Activated naive CD8-positive, alpha-beta T cell treated with anti-CD3 and anti-CD28 coated beads, Interleukin-2, amount 50 U/mL, for 24 hours (primary cell): ENCODE data around the gene PARVG.

ENCODE experiments used
- ATAC-seq: fragments of 150-1000 bp; cut with Tn5 transposase; one replicate; pipeline ENCODE4 v1.10.0; 2021
- DNase-seq: peaks from one replicate; pipeline ENCODE4 v3.0.0; 2021
- H3K27ac Mint-ChIP-seq: one replicate; pipeline ENCODE4 v1.8.0; 2021; ENCODE audit warnings: mild to moderate bottlenecking, mixed read lengths
- H3K27me3 Mint-ChIP-seq: one replicate; pipeline ENCODE4 v1.8.0; 2021; ENCODE audit warnings: mixed read lengths
- H3K36me3 Mint-ChIP-seq: one replicate; pipeline ENCODE4 v1.8.0; 2021; ENCODE audit warnings: low read depth, mixed read lengths
- H3K4me1 Mint-ChIP-seq: one replicate; pipeline ENCODE4 v1.8.0; 2021; ENCODE audit warnings: mixed read lengths
- H3K4me3 Mint-ChIP-seq: one replicate; pipeline ENCODE4 v1.8.0; 2021; ENCODE audit warnings: mild to moderate bottlenecking, moderate library complexity, mixed read lengths
- H3K9me3 Mint-ChIP-seq: one replicate; pipeline ENCODE4 v1.8.0; 2021; ENCODE audit warnings: mixed read lengths

Gene PARVG

DNA sequence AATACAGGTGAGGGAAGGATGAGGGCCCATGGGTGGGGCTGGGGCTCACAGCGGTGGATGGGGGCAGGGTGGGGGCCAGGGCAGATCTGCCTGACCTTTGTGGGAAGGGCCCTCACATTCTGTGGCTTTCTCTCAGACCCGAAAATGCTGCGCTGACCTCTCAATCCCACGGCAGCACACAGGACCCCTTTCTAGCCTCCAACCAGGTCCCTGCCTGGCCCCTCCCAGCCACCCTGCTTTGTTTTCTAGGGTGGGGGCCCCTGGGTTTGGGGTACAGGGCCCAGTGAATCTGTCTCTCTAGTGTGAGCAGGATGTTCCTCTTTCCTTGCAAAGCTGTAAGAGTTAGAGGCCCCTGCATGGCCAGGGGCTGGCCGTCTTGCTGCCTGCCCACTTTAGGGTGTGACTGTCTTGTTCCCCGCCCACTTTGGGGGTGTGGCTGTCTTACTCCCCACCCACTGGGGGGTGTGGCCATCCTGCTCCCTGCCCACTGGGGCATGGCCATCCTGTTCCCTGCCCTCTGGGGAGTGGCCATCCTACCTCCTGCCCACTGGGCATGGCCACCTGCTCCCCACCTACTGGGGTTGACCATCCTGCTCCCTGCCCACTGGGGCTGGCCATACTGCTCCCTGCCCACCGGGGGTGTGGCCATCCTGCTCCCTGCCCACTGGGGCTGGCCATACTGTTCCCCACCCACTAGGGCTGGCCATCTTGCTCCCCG is 11.5 kb downstream of the PARVG start:
- peaks cover 7% of the 10 kb centered on the region for H3K9me3 Mint-ChIP-seq
- no peak overlapping the region for H3K27ac Mint-ChIP-seq
- no peak for ATAC-seq
- DNase-seq = peak; percentile 59
- peaks cover 18% of the 10 kb centered on the region for H3K36me3 Mint-ChIP-seq
- H3K27me3 Mint-ChIP-seq = no peaks in the 10 kb centered on the region
- peaks cover 41% of the 10 kb centered on the region for H3K4me1 Mint-ChIP-seq
- H3K4me3 Mint-ChIP-seq = no peak overlapping the region

DNA sequence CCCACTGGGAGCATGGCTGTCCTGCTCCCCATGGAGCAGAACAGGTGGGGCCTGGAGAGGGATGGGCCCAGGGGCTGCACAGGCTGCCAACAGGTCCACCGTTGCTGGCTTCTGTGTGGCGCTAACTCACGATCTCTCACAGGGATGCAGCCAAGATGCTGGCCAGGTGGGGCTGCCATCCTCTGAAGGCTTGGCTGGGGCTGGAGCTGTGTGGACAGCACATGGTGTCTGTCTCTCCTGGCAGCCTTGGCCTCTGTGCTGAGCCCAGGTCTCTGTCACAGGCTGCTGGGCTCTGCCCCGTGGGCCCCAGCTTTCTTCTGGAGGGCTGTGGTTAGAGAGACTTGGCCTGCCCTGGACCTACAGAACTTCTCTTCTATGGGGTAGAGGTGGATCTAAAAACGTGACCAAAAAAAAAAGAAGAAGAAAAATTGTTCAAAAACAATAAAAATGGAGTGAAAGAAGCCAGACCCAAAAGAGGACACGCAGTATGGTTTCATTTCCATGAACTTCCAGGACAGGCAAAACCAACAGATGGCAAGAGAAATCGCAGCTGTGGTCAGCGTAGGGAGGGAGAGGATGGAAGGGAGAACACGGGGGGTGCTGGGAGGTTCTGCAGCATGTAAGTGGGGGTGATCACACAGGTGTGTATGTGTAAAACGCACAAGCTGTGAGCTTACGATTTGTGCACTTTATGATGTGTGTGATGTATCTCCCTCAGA is 12.2 kb downstream of the PARVG start:
- peaks cover 41% of the 10 kb centered on the region for H3K4me1 Mint-ChIP-seq
- H3K4me3 Mint-ChIP-seq = peak overlapping the region; percentile 13
- ATAC-seq (no peak), DNase-seq (no peak)
- no peak overlapping the region for H3K27ac Mint-ChIP-seq
- H3K9me3 Mint-ChIP-seq = peaks cover 7% of the 10 kb centered on the region
- H3K27me3 Mint-ChIP-seq = no peaks in the 10 kb centered on the region
- H3K36me3 Mint-ChIP-seq = peaks cover 21% of the 10 kb centered on the region

DNA sequence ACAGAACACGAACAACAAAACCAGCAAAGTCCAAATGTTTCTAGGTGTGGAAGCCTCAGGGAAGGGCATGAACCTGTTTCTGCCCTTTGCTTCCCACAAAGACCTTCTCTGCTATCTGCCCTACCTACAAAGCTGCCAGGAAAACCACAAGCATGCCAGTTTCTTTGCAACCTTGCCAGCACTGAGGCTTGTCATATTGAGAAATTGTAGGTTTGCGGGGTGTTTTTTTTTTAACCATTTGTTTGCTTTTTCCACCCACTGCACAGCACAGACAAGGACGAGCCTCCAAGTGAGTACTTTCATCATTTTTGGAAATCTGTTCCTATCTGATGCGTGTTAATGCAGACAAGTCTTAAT is 12.8 kb downstream of the PARVG start:
- Mint-ChIP-seq H3K36me3 (peaks cover 27% of the 10 kb centered on the region), H3K27me3 (no peaks in the 10 kb centered on the region), H3K9me3 (peaks cover 7% of the 10 kb centered on the region), H3K27ac (peak overlapping the region; percentile 7), H3K4me3 (no peak overlapping the region), H3K4me1 (peaks cover 41% of the 10 kb centered on the region)
- no peak for DNase-seq
- ATAC-seq = peak; percentile 11

DNA sequence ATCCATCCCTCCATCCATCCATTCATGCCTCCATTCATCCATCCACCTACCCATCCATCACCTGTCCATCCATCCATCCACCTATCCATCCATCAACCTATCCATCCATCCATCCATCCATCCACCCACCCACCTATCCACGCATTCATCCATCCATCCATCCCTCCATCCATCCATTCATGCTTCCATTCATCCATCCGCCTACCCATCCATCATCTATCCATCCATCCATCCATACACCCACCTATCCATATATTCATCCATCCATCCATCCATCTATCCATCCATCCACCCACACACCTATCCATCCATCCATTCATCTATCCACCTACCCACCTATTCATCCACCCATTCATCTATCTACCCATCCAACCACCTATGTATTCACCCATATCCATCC is 13.8 kb downstream of the PARVG start:
- no peak overlapping the region for H3K27ac Mint-ChIP-seq

DNA sequence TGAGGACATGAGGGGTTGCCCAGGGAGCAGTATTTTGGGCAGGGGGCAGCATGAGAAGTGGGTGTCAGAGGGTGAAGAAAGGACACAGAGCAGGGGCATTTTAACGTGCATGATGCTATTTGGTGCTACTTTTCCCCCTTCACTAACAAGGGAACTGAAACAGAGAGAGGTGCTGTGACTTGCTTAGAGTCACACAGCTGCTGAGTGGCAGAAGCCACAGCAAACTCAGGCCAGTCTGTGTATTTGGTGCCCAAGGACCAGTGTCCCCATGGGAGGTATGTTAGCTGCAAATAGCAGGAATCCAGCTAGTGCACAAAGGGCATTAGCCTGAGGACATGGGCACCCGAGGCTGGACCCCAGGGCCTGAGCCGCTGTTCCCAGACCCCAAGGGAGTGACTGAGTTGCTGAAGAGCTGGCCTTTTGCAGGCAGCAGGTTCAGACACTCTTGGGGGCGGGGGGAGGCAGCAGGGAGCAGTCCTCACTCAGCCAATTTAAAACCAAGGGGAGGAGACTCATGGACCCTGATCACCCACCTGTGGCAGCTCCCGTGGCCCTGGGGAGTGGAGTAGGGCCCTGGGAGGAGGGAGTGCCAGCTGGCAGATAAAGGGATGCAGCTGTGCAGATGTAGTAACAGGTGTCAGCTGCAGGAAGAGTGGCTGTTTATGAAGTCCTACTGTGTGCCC is 14.6 kb downstream of the PARVG start:
- DNase-seq (no peak), ATAC-seq (no peak)
- H3K4me3 Mint-ChIP-seq = no peak overlapping the region
- no peak overlapping the region for H3K27ac Mint-ChIP-seq
- H3K36me3 Mint-ChIP-seq = peaks cover 38% of the 10 kb centered on the region
- peaks cover 7% of the 10 kb centered on the region for H3K9me3 Mint-ChIP-seq
- peaks cover 41% of the 10 kb centered on the region for H3K4me1 Mint-ChIP-seq
- no peaks in the 10 kb centered on the region for H3K27me3 Mint-ChIP-seq

More for the DNA sequence above, 13.8 kb downstream of the PARVG start:
- H3K4me3 Mint-ChIP-seq = no peak overlapping the region
- DNase-seq (no peak), ATAC-seq (no peak)
- peaks cover 7% of the 10 kb centered on the region for H3K9me3 Mint-ChIP-seq
- peaks cover 36% of the 10 kb centered on the region for H3K36me3 Mint-ChIP-seq
- H3K27me3 Mint-ChIP-seq = no peaks in the 10 kb centered on the region
- peaks cover 41% of the 10 kb centered on the region for H3K4me1 Mint-ChIP-seq

DNA sequence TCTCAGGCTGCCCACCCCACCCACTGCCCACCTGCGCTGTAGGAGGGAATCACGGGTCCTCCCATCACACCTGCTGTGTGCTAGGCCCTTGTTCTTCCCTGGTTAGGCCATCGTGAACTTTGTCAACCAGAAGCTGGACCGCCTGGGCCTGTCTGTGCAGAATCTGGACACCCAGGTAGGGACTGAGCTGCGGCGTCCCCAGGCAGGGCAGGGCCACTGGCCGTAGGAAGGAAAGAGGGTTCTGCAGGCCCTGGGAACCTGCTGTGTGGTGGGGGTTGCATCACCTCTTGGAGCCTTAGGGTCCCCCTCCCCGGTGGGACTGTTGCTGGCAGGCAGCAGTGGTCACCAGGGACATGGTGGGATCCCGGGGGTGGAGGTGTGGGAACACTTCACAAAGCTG is 15.5 kb downstream of the PARVG start:
- no peak for ATAC-seq
- Mint-ChIP-seq H3K4me1 (peaks cover 36% of the 10 kb centered on the region), H3K27ac (no peak overlapping the region), H3K4me3 (no peak overlapping the region), H3K9me3 (peaks cover 7% of the 10 kb centered on the region), H3K27me3 (no peaks in the 10 kb centered on the region), H3K36me3 (peaks cover 38% of the 10 kb centered on the region)
- no peak for DNase-seq

DNA sequence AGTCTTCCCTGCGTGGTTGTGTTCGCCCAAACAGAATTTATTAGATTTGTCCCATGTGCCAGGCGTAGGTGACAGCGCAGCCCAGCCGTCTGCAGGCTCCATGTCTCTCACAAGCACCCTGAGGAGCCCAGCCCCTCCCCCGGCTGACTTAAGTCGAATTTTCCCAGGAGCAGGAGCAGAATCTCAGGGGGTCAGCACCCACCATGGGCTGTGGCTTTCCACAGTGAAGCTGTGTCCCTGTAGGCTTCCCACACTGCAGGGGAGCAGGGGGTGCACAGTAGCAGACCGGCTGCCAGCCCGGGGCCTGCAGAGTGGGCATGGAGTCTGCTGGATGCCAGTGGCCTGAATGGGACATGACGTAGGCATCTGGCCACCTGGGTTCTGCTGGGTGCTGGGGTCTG is 16.0 kb downstream of the PARVG start:
- Mint-ChIP-seq H3K9me3 (peaks cover 7% of the 10 kb centered on the region), H3K4me3 (no peak overlapping the region), H3K36me3 (peaks cover 38% of the 10 kb centered on the region), H3K27me3 (no peaks in the 10 kb centered on the region), H3K4me1 (peaks cover 32% of the 10 kb centered on the region), H3K27ac (no peak overlapping the region)
- DNase-seq = no peak
- no peak for ATAC-seq

DNA sequence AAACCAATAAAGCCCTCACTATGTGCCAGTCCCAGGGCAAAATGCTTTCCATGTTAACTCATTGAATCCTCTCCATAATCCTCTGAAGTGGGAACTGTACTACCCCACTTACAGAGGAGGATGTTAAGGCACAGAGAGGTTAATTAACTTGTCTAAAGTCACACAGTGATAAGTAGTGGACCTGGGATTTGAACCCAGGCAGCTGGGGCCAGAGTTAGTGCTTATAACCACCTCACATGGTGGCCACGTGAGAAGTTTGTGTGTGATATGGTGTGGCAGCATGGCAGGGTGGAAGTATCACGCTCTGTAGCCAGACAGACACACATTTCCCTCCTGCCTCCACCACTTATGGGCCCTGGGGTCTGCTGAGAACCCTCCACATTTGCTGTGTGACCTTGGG is 16.5 kb downstream of the PARVG start:
- H3K4me1 Mint-ChIP-seq = peaks cover 27% of the 10 kb centered on the region
- H3K27me3 Mint-ChIP-seq = no peaks in the 10 kb centered on the region
- H3K36me3 Mint-ChIP-seq = peaks cover 41% of the 10 kb centered on the region
- H3K27ac Mint-ChIP-seq = no peak overlapping the region
- DNase-seq = no peak
- no peak for ATAC-seq
- no peak overlapping the region for H3K4me3 Mint-ChIP-seq
- H3K9me3 Mint-ChIP-seq = peaks cover 7% of the 10 kb centered on the region

DNA sequence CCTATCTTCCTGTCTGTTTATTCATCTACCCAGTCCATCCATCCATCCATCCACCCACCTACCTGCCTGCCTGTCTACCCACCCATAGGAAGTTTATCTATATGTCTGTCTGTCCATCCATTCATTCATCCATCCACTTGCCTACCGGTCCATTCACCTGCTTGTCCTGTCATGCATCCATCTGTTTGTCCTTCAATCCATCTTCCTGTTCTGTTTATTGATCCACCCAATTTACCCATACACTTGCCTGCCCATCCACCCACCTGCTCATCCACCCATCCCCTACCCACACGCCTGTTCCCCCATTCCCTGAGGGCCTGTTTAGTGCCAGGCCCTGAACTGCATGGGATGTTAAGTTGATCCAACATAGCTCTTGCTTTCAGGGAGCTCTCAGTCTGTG is 18.4 kb downstream of the PARVG start:
- ATAC-seq (no peak), DNase-seq (no peak)
- H3K27me3 Mint-ChIP-seq = no peaks in the 10 kb centered on the region
- H3K27ac Mint-ChIP-seq = no peak overlapping the region
- H3K4me3 Mint-ChIP-seq = no peak overlapping the region
- H3K4me1 Mint-ChIP-seq = peaks cover 9% of the 10 kb centered on the region
- H3K36me3 Mint-ChIP-seq = peaks cover 41% of the 10 kb centered on the region
- peaks cover 6% of the 10 kb centered on the region for H3K9me3 Mint-ChIP-seq

DNA sequence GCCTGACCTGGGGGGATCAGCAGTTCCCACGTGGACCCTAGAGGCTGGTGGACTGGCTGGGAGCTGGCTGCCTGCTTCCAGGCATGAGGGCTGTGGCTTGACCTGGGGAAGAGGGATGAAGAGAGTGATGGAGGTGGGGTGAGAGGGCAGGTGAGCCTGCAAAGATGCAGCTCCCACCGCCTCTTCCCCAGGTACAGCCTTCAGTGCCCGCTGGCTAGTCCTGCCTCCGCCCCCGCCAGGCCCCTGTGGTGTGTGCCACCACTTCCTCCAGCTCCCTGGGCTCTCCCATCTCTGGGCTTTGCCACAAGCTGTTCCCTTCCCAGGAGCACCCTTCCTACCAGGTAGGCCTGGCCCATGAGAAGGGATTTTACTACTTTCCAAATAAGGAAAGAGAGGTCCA is 19.1 kb downstream of the PARVG start:
- no peak for ATAC-seq
- Mint-ChIP-seq H3K4me3 (no peak overlapping the region), H3K9me3 (no peaks in the 10 kb centered on the region), H3K27me3 (no peaks in the 10 kb centered on the region), H3K4me1 (peaks cover 2% of the 10 kb centered on the region), H3K36me3 (peaks cover 35% of the 10 kb centered on the region), H3K27ac (no peak overlapping the region)
- no peak for DNase-seq

DNA sequence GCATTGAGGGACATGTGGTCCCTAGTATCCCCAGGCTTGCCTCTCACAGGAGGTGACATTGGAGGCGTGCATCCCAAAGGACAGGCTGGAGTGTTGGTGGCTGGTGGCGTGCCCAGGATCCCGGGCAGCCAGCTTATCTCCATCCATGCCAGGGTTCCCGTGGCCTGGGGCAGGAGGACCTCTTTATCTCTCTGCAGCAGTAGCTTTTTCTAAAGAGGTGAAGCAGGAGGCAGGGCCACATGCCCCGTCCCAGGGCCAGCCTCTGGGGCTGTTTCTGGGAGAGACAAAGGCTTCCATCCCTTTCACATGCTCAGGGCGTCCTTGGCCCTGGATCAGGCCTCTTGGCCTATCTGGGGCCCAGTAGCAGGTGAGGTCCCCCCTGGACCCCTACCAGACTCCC is 19.7 kb downstream of the PARVG start:
- Mint-ChIP-seq H3K27ac (no peak overlapping the region), H3K27me3 (no peaks in the 10 kb centered on the region), H3K4me1 (no peaks in the 10 kb centered on the region), H3K9me3 (no peaks in the 10 kb centered on the region), H3K4me3 (no peak overlapping the region), H3K36me3 (peaks cover 36% of the 10 kb centered on the region)
- ATAC-seq = no peak
- no peak for DNase-seq

DNA sequence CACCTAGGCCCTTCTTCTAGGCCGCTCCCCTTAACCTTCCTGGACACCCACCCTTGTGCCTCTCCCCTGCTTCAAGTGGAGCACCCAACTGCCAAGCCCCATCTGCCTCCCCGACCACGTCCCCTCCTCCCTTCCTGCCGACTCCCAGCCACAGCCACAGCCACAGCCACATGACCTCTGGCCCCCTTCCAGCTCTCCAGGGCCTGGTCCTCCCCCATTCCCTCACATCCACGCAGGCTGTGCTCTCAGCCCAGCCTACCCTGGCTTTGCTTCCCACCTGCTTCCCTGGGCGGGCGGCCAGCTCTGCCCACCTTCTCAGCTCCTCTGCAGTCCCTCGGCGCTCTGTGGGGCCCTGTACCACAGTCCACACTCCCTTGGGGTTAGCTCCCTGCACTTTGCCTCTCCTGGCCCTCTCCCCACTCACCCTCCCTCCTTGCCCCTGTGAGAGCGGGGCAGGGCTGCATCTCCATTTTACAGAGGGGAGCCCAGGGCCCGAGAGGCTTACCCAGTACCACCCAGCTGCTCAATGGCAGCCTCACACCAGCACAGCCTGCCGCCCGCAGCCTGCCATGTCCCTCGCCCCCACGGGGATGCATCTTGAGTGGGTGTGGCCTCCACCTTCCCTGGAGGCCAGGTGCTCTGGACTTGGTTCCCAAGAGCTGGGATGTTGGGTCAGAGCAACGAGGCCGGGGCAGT is 20.3 kb downstream of the PARVG start:
- Mint-ChIP-seq H3K4me1 (no peaks in the 10 kb centered on the region), H3K4me3 (no peak overlapping the region), H3K36me3 (peaks cover 36% of the 10 kb centered on the region), H3K27ac (no peak overlapping the region), H3K9me3 (no peaks in the 10 kb centered on the region), H3K27me3 (no peaks in the 10 kb centered on the region)
- ATAC-seq = no peak
- DNase-seq = no peak

DNA sequence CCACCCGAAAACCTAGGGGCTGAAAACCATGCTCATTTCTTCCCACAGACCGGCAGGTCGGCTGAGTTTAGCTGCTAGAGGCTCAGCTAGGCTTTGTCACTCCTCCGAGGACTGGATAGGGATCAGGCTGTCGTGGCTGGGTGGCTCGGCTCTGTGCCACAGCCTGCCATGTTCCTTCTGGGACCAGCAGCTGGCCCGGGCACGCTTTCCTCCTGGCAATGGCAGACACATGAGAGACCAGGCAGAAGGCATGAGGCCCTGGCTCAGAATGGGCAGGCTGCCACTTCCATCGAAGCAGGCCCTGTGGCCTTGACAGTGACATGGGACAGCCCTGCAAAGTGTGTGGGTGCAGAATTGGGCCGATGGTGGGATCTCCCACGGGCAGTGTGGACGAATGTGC is 20.9 kb downstream of the PARVG start:
- no peak overlapping the region for H3K4me3 Mint-ChIP-seq
- no peak overlapping the region for H3K27ac Mint-ChIP-seq
- ATAC-seq (no peak), DNase-seq (no peak)
- no peaks in the 10 kb centered on the region for H3K9me3 Mint-ChIP-seq
- H3K36me3 Mint-ChIP-seq = peaks cover 36% of the 10 kb centered on the region
- no peaks in the 10 kb centered on the region for H3K4me1 Mint-ChIP-seq
- H3K27me3 Mint-ChIP-seq = no peaks in the 10 kb centered on the region

DNA sequence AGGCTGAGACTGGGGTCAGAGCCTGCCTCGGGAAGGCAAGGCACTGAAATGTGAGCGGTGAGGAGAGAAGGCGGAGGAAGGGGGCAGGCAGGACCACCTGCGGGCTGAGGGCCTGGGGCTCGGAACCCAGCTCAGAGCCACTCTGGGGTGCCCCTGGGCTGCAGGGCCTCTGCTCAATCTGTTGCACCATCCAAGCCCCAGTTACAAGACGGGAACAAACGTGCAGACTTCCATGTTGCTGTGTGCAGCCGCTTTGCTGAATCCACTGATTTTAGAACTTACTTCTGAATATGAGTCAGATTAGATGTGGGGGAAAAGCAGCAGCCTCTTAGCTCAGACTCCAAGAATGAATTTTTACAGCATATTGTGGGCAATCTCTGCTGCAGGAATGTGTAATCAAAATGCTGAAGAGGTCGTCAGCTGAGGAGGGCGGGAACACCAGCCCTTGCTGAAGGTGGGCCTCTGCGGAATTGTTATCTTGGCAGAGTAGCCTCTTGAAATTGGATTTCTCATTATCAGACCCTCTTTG is 21.6 kb downstream of the PARVG start:
- no peaks in the 10 kb centered on the region for H3K9me3 Mint-ChIP-seq
- no peak for ATAC-seq
- no peaks in the 10 kb centered on the region for H3K27me3 Mint-ChIP-seq
- DNase-seq = no peak
- H3K4me1 Mint-ChIP-seq = no peaks in the 10 kb centered on the region
- peaks cover 36% of the 10 kb centered on the region for H3K36me3 Mint-ChIP-seq
- H3K27ac Mint-ChIP-seq = no peak overlapping the region
- no peak overlapping the region for H3K4me3 Mint-ChIP-seq
